IMR-90 (cell line): Measurements from ENCODE around the gene ARFIP1. TPM values are rescaled to one million over a fixed set of nuclear protein-coding genes. Genes with fewer than 3 reads are reported as not detected.

Experiments
- ATAC-seq: fragments of 200-7000 bp; cut with Tn5 transposase; 2 replicates; pipeline ENCODE4 v1.9.1; 2020; ENCODE audit warnings: low read depth, mild to moderate bottlenecking, moderate library complexity
- BruUV-seq: library from RNA; stranded (reverse); fragments of 400-500 nt; replicated peaks from 2 replicates; lab custom pipeline; 2021; lab: Mats Ljungman, UMichigan
- CTCF ChIA-PET: fragments of 300-600 bp; formaldehyde crosslinking; extraction: SDS; loops from one replicate; lab custom pipeline; 2021; ENCODE audit warnings: antibody characterized with exemption; lab: Yijun Ruan, JAX
- POLR2A ChIA-PET: fragments of 300-600 bp; sonication (Branson Sonifier 250); formaldehyde crosslinking; loops from one replicate; lab custom pipeline; 2022; ENCODE audit warnings: antibody characterized with exemption; ENCODE audit not compliant: unreplicated experiment; lab: Charles Lee
- DNase-seq: peaks from one replicate; pipeline ENCODE4 v3.0.0; 2013
- H2AFZ ChIP-seq: replicated peaks from 2 replicates; pipeline ENCODE3; 2013; ENCODE audit warnings: low read length, mild to moderate bottlenecking; ENCODE audit not compliant: poor library complexity
- H2AK5ac ChIP-seq: 2 replicates; pipeline ENCODE4 v1.6.1; 2013; ENCODE audit warnings: low read depth, low read length, inconsistent platforms
- H2AK9ac ChIP-seq: replicated peaks from 2 replicates; pipeline ENCODE3; 2013; ENCODE audit warnings: mild to moderate bottlenecking, low read depth, low read length, moderate library complexity; ENCODE audit not compliant: poor library complexity
- H2BK120ac ChIP-seq: 2 replicates; pipeline ENCODE4 v1.6.1; 2013; ENCODE audit warnings: low read depth, low read length, inconsistent platforms
- H2BK15ac ChIP-seq: 3 replicates; pipeline ENCODE4 v1.6.1; 2013; ENCODE audit warnings: low read depth, low read length, inconsistent platforms
- H2BK20ac ChIP-seq: 2 replicates; pipeline ENCODE4 v1.6.1; 2013; ENCODE audit warnings: low read depth, mild to moderate bottlenecking, inconsistent platforms, low read length, moderate library complexity
- H2BK5ac ChIP-seq: 2 replicates; pipeline ENCODE4 v1.6.1; 2013; ENCODE audit warnings: mild to moderate bottlenecking, low read depth, low read length, inconsistent platforms; ENCODE audit not compliant: poor library complexity, severe bottlenecking
- H3K14ac ChIP-seq: replicated peaks from 2 replicates; pipeline ENCODE4 v1.6.1; 2013; ENCODE audit warnings: low read depth, low read length, inconsistent platforms
- H3K18ac ChIP-seq: 2 replicates; pipeline ENCODE4 v1.6.1; 2013; ENCODE audit warnings: low read depth, low read length, control low read depth
- H3K23ac ChIP-seq: 2 replicates; pipeline ENCODE4 v1.6.1; 2013; ENCODE audit warnings: low read depth, low read length, inconsistent platforms
- H3K27ac ChIP-seq: 2 replicates; pipeline ENCODE4 v1.5.1; 2013; ENCODE audit warnings: mild to moderate bottlenecking, control low read depth, low read length; ENCODE audit not compliant: insufficient read depth
- H3K27me3 ChIP-seq: 2 replicates; pipeline ENCODE4 v1.6.1; 2013; ENCODE audit warnings: low read length; ENCODE audit not compliant: control insufficient read depth, insufficient read depth
- H3K36me3 ChIP-seq: 2 replicates; pipeline ENCODE4 v1.6.1; 2013; ENCODE audit warnings: low read length, mixed read lengths; ENCODE audit not compliant: control insufficient read depth, insufficient read depth
- H3K4ac ChIP-seq: 2 replicates; pipeline ENCODE4 v1.6.1; 2013; ENCODE audit warnings: low read depth, low read length, inconsistent platforms
- H3K4me1 ChIP-seq: 2 replicates; pipeline ENCODE4 v1.6.1; 2013; ENCODE audit warnings: low read length, mixed read lengths; ENCODE audit not compliant: control insufficient read depth, insufficient read depth
- H3K4me2 ChIP-seq: 2 replicates; pipeline ENCODE4 v1.6.1; 2013; ENCODE audit warnings: low read depth, mild to moderate bottlenecking, control low read depth, low read length, moderate library complexity
- H3K4me3 ChIP-seq: 2 replicates; pipeline ENCODE4 v1.5.1; 2013; ENCODE audit warnings: low read depth, mild to moderate bottlenecking, control low read depth, low read length, moderate library complexity; ENCODE audit not compliant: insufficient read depth
- H3K56ac ChIP-seq: 2 replicates; pipeline ENCODE4 v1.6.1; 2013; ENCODE audit warnings: low read length, inconsistent platforms; ENCODE audit not compliant: insufficient read depth; ENCODE audit errors: extremely low read depth
- H3K79me1 ChIP-seq, 2 experiments: 2 replicates each; pipeline ENCODE4 v1.6.1; 2013; ENCODE audit warnings: low read length in 2 of 2, inconsistent platforms in 1 of 2, low read depth in 1 of 2
- H3K9ac ChIP-seq: 2 replicates; pipeline ENCODE4 v1.6.1; 2013; ENCODE audit warnings: low read depth, low read length, control low read depth
- H3K9me1 ChIP-seq: 2 replicates; pipeline ENCODE4 v1.6.1; 2013; ENCODE audit warnings: low read length, inconsistent platforms; ENCODE audit not compliant: insufficient read depth
- H3K9me3 ChIP-seq: 2 replicates; pipeline ENCODE4 v1.6.1; 2013; ENCODE audit warnings: low read length; ENCODE audit not compliant: control insufficient read depth, insufficient read depth
- H4K20me1 ChIP-seq: 2 replicates; pipeline ENCODE4 v1.6.1; 2013; ENCODE audit warnings: low read length, inconsistent platforms; ENCODE audit not compliant: insufficient read depth
- H4K5ac ChIP-seq: 2 replicates; pipeline ENCODE4 v1.6.1; 2013; ENCODE audit warnings: mild to moderate bottlenecking, low read depth, low read length, control low read depth
- H4K8ac ChIP-seq, 2 experiments: 2 replicates each; pipeline ENCODE4 v1.6.1; 2013; ENCODE audit warnings: low read depth in 2 of 2, low read length in 2 of 2, control low read depth in 1 of 2, inconsistent platforms in 1 of 2
- H4K91ac ChIP-seq: 2 replicates; pipeline ENCODE4 v1.6.1; 2013; ENCODE audit warnings: low read depth, low read length, inconsistent platforms; ENCODE audit not compliant: insufficient read depth
- BHLHE40 ChIP-seq: fragments of 150-350 bp; IDR thresholded peaks from 2 replicates; pipeline ENCODE4 v1.6.1; 2016; ENCODE audit warnings: mild to moderate bottlenecking, low read depth, low read length
- CEBPB ChIP-seq: IDR thresholded peaks from 2 replicates; pipeline ENCODE4 v1.6.1; 2012; ENCODE audit warnings: low read depth, low read length, improper control_type of control experiment
- CHD1 ChIP-seq: IDR thresholded peaks from 2 replicates; pipeline ENCODE4 v1.6.1; 2012; ENCODE audit warnings: low read depth, low read length, improper control_type of control experiment
- CTCF ChIP-seq: conservative IDR thresholded peaks from 2 replicates; pipeline ENCODE4 v1.5.1; 2012; ENCODE audit warnings: mild to moderate bottlenecking, low read depth, low read length, improper control_type of control experiment
- FOS ChIP-seq: fragments of 150-350 bp; IDR thresholded peaks from 2 replicates; pipeline ENCODE4 v1.6.1; 2016; ENCODE audit warnings: low read depth, low read length
- MAFK ChIP-seq: IDR thresholded peaks from 2 replicates; pipeline ENCODE4 v1.6.1; 2012; ENCODE audit warnings: low read depth, low read length, improper control_type of control experiment
- MAZ ChIP-seq: IDR thresholded peaks from 2 replicates; pipeline ENCODE4 v1.6.1; 2012; ENCODE audit warnings: low read depth, mild to moderate bottlenecking, low read length, improper control_type of control experiment, moderate library complexity, borderline replicate concordance
- MXI1 ChIP-seq: IDR thresholded peaks from 2 replicates; pipeline ENCODE4 v1.6.1; 2012; ENCODE audit warnings: low read depth, mild to moderate bottlenecking, low read length, moderate library complexity, borderline replicate concordance
- NFE2L2 ChIP-seq: fragments of 150-350 bp; IDR thresholded peaks from 2 replicates; pipeline ENCODE4 v1.6.1; 2016; ENCODE audit warnings: low read depth, mild to moderate bottlenecking, low read length
- POLR2A ChIP-seq: IDR thresholded peaks from 2 replicates; pipeline ENCODE4 v1.6.1; 2012; ENCODE audit warnings: mild to moderate bottlenecking, low read depth, low read length
- RAD21 ChIP-seq: IDR thresholded peaks from 2 replicates; pipeline ENCODE4 v1.6.1; 2012; ENCODE audit warnings: low read length, improper control_type of control experiment
- RCOR1 ChIP-seq: IDR thresholded peaks from 2 replicates; pipeline ENCODE4 v1.6.1; 2012; ENCODE audit warnings: mild to moderate bottlenecking, low read length, improper control_type of control experiment; ENCODE audit not compliant: insufficient replicate concordance
- RFX5 ChIP-seq: IDR thresholded peaks from 2 replicates; pipeline ENCODE4 v1.8.0; 2012; ENCODE audit warnings: low read depth, mild to moderate bottlenecking, low read length, moderate library complexity
- SMC3 ChIP-seq: fragments of 150-350 bp; IDR thresholded peaks from 2 replicates; pipeline ENCODE4 v1.6.1; 2016; ENCODE audit warnings: low read depth, mild to moderate bottlenecking, antibody characterized with exemption, low read length, moderate library complexity
- USF2 ChIP-seq: fragments of 150-350 bp; IDR thresholded peaks from 2 replicates; pipeline ENCODE4 v1.6.1; 2017; ENCODE audit warnings: mild to moderate bottlenecking, antibody characterized with exemption, low read length, low read depth
- WGBS, 2 experiments: methylation state at CpG; one replicate each; pipeline versions ENCODE4 v1.1.5 to v1.1.7; 2013; ENCODE audit warnings: missing lambda C conversion rate in 2 of 2; ENCODE audit not compliant: insufficient read length in 1 of 2; ENCODE audit errors: extremely low coverage in 2 of 2; 5-methylcytosine and 5-hydroxymethylcytosine counted together
- dilution Hi-C: fragments of 300-500 bp; cut with HindIII; formaldehyde crosslinking; loops from one replicate; pipeline ENCODE4 v1.14.3; 2018; ENCODE audit warnings: low sequenced_read_pairs; ENCODE audit not compliant: unreplicated experiment
- in situ Hi-C: fragments of 300-500 bp; cut with MboI; formaldehyde crosslinking; loops from 3 replicates; pipeline ENCODE4 v1.14.3; 2019; ENCODE audit warnings: low sequenced_read_pairs, inconsistent platforms, mixed read lengths
- intact Hi-C: fragments of 100-400 bp; cut with micrococcal nuclease; formaldehyde crosslinking; loops from 2 replicates; pipeline ENCODE4 v1.10.0; 2022
- polyA plus RNA-seq, 3 experiments: library from polyadenylated mRNA; depleted of rRNA; stranded (reverse); fragments of >200 nt; gene quantifications; 2 replicates each; pipeline ENCODE4 v1.2.3, GENCODE V29; 2012; ENCODE audit warnings: low replicate concordance in 1 of 3
- total RNA-seq: library from RNA; depleted of rRNA; stranded (reverse); fragments of >200 nt; gene quantifications from 2 replicates; pipeline ENCODE4 v1.2.3, GENCODE V29; 2012
- TF ChIP-seq, protein P1 (sequence below): fragments of 150-350 bp; IDR thresholded peaks from 2 replicates; pipeline ENCODE4 v1.6.1; 2016; ENCODE audit warnings: low read depth, mild to moderate bottlenecking, low read length, moderate library complexity, borderline replicate concordance

The ARFIP1 gene
- total and polyA plus RNA-seq, 2 of the 4 experiments (the other 2 are of a cell fraction), result 12.7 to 30.5 TPM

- ATAC-seq, result no peak
- Histone ChIP-seq H2AFZ (no peak overlapping the region), H2BK15ac (no peak overlapping the region), H3K4me1 (peaks cover 2% of the 10 kb centered on the region; the same call in 1 of the 2 replicates), H2BK5ac (no peak overlapping the region), H3K4me2 (no peak overlapping the region), H4K20me1 (no peaks in the 10 kb centered on the region), H3K14ac (no peak overlapping the region), H4K91ac (no peak overlapping the region), H3K18ac (no peak overlapping the region), H3K4ac (no peak overlapping the region), H3K27ac (no peak overlapping the region), H2BK120ac (no peak overlapping the region), H2BK20ac (no peak overlapping the region), H3K23ac (no peak overlapping the region), H3K9ac (no peak overlapping the region), H4K8ac (no peak overlapping the region), H3K27me3 (no peaks in the 10 kb centered on the region), H3K9me3 (no peaks in the 10 kb centered on the region), H3K79me1 (no peaks in the 10 kb centered on the region; a peak in 1 of 4 replicates), H3K4me3 (no peak overlapping the region), H3K9me1 (no peaks in the 10 kb centered on the region), H2AK9ac (no peak overlapping the region), H4K5ac (no peak overlapping the region), H3K36me3 (peaks cover 1% of the 10 kb centered on the region; the same call in 1 of the 2 replicates), H3K56ac (no peak overlapping the region), H2AK5ac (no peak overlapping the region)
- no CpG with 5 or more reads among the region's 3 CpGs for WGBS, 2 experiments
- DNase-seq, result no peak
- dilution Hi-C loops, result no loop called here
- no peak for TF ChIP-seq MXI1
- TF ChIP-seq, protein P1, sequence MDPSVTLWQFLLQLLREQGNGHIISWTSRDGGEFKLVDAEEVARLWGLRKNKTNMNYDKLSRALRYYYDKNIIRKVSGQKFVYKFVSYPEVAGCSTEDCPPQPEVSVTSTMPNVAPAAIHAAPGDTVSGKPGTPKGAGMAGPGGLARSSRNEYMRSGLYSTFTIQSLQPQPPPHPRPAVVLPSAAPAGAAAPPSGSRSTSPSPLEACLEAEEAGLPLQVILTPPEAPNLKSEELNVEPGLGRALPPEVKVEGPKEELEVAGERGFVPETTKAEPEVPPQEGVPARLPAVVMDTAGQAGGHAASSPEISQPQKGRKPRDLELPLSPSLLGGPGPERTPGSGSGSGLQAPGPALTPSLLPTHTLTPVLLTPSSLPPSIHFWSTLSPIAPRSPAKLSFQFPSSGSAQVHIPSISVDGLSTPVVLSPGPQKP, result no peak
- no peak for TF ChIP-seq NFE2L2
- no peak for TF ChIP-seq CHD1
- TF ChIP-seq CEBPB, result no peak
- TF ChIP-seq MAFK, result no peak
- no peak for TF ChIP-seq CTCF
- no peak for TF ChIP-seq FOS
- TF ChIP-seq RFX5, result no peak
- no peak for TF ChIP-seq RAD21
- TF ChIP-seq MAZ, result no peak
- TF ChIP-seq USF2, result no peak
- TF ChIP-seq SMC3, result no peak
- TF ChIP-seq BHLHE40, result no peak
- no peak for TF ChIP-seq RCOR1
- TF ChIP-seq POLR2A, result no peak
- CTCF ChIA-PET, result interaction anchor here (1.4 kb wide), 1 partner anchor 9 kb away, joined by 4 read pairs; no protein-coding TSS in a partner anchor
- in situ Hi-C loops, result no loop called here
- POLR2A ChIA-PET, result no interaction called here
- BruUV-seq, result no TSS peak
- intact Hi-C loops, result no loop called here
Measured at GRCh38 chr4:152901205-152901604, 121.5 kb downstream of the ARFIP1 start.
